GM15510 (cell line): Measurements from ENCODE around the gene CRY2.

Experiments used
- POLR2A ChIP-seq: IDR thresholded peaks from 3 replicates; pipeline ENCODE4 v1.6.1; 2011; ENCODE audit warnings: borderline replicate concordance; ENCODE audit not compliant: insufficient read length; ENCODE audit errors: extremely low read depth

The CRY2 gene

DNA sequence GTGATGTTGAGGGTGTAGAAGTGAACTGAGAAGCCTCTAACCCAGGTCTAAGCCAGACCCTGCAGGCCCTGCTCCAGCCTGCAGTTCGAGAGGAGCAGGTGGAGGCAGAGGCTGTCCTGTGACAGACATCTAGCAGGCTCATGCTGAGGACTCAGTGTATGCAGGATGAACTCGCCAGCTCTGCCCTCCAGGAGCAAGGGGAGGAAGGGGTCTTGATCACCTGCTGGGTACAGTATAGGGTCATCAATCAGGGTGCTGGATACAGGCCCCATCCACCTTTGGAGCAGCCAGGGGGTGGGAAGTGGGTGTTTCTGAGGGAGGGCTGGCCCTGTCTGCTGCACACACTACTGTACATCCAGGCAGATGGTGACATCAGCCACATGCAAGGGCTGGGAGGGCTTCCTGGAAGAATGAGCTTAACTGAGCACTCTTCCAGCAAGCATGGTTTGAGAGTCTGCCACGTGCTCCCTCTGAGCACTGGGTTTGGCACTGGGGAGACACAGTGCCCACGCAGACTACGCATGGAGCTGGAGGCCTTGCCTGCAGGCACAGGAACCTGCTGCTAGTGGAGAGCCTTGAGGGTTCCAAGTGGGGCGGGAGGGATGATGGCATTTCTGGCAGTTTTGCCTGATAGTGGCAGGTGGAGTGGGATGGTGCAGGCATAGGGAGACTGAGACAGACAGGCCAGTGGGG, 47.4 kb downstream of the CRY2 start:
- no peak for TF ChIP-seq POLR2A

DNA sequence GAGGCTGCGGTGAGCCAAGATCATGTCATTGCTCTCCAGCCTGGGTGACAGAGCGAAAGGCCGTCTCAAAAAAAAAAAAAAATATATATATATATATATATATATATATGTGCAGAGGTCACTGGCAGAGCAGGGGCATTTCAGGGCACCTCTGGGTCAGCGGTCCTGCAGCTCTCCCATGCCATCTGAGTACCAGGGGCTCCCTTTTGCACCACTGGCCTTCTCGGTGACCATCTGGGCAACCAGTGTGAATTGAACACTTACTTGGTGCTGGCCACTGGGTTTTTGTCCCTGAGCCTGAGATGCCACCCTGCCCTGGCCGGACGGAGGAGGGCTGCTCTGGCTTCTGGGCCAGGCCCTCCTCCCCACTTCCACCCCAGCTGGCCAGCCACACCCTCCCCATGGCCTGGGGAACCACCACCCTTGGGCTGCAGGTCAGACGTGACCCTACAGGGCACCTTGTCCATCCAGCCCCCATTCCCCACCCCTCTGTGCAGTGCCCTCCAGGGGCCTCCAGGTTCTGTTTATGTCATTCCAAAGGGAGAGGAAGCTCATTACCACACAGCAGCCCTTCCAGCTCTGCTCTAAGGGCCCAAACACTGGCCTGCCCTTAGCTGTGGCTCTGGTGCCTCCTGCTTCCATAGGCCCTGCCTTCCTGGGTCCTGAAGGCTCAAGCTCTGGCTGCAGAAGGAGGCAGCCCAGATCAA, 48.4 kb downstream of the CRY2 start:
- TF ChIP-seq POLR2A = no peak

DNA sequence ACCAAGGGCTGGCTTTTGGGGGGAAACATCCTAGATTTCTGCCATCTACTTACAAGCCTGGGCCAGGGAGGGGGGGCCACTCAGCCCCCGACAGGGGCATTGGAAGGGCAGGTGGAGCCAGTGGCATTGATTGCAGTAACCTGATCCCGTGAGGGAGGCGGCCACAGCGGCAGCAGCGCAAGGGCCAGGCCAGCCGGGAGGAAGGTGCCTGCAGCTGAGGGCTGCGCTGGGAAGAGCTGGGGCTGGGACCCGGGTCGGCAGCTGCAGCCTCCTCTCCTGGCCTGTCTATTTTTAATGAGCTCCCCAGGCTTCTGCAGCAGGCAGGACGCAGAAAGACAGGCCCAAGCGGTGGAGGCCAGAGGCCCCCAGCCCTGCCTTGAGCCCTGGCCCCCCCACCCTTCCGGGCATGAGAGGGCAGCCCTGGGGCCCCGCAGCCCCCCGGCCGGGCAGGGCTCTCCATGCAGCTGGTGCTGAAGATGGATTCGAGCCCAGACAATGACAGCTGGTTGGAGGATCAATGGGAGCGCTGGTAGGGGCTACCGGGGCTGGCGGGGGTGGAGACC, 49.2 kb downstream of the CRY2 start:
- no peak for TF ChIP-seq POLR2A

DNA sequence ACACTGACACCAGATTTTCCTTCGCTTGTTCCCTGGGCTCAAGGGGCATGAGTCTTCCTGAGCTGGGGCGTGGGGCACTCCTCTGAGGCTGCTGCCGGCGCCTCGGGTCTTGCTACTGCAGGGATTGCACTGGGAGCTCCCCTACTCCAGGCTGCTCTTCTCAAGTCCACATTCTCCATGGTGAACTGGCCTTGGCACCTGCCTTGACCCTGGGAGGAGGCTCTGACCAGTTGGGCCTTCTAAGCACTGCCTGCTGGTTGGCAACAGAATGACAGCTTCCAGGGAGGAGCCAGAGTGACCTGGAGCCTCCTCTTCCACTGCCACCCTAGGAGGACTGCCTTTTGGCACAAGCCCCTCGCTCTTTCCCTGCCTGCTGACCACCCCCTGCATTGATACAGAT, 50.3 kb downstream of the CRY2 start:
- no peak for TF ChIP-seq POLR2A

DNA sequence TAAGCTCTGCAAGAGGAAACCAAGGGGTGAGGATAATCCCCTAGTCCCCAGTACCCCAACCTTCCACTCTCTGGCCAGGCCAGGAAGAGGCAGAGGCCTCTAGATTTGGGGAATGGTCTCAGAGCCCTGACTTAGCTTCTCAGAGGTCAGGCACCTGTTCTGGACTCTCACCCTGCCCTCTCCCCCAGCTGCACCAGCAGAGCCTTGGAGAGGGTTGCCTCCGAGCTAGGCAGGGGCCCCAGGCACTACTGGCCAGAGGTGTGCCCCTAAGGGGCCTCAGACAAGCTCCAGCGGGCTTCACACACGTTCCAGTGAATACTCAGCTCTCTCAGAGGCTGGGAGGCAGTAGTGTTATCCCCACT, 51.8 kb downstream of the CRY2 start:
- no peak for TF ChIP-seq POLR2A

DNA sequence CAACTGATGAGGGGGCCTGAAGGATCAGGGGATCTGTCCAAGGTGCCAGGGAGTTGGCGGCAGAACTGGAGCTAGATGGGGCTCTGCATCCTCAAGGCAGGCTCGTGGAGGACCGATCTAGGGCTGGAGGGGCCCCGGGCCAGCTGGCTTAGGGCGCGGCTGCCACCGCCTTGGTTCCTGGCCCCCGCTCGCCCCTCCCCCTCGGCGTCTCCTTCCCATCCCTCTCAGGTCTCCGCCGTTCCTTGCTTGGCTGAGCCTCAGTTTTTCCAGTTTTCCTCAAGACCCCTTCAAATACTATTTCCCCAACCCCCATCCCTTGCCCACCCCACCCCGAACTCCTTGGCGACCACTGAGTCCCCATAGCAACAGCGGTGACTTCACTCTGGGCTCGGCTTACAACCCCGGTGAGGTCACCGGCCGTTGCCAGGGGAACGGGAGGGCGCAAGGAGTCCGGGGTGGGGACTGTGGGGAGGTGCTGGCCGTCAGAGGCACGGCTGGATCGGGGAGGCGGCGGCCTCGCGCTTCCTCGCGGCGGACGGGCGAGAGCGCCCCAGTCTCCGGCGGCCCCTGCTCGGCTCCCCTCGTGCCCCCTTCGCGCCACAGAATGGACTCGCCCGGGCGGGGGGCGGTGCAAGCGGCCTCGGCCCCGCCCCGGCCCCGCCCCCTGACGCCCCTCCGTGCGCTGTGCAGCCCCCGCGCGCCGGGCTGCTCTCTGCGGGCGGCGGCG, 52.3 kb downstream of the CRY2 start:
- TF ChIP-seq POLR2A = no peak

DNA sequence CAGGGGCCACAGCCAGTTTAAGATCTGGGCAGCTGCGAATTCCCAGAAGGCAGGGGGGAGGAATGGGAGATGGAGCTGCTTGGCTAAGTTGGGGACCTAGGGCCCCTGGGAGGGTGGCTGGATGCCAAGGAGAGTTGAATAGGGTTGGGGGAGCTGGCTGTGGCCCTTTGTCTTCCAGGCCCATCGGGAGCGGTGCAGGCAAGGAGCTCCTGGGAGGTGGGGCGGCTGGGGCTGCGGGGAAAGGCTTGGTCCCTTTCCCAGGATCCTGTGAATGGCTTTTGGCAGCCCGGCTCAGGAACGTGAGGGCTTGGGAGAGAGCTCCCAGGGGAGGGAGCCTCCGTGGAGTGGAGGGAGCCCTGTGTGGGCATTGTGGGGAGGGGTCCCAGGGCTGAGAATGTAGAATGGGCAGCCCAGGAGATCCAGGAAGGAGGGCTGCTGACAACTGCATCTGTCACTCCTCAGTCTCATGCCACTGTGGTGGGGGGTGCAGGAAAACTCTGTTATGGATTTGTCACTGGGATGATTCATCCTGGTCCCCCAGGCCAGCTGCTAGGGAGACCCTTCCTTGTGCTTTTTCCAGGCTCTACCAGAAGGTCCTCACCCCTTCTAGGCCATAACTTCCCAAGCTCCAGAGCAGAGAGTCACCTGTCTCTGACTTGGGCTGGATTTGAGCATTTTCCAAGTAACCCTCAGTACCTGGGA, 53.8 kb downstream of the CRY2 start:
- TF ChIP-seq POLR2A = no peak

DNA sequence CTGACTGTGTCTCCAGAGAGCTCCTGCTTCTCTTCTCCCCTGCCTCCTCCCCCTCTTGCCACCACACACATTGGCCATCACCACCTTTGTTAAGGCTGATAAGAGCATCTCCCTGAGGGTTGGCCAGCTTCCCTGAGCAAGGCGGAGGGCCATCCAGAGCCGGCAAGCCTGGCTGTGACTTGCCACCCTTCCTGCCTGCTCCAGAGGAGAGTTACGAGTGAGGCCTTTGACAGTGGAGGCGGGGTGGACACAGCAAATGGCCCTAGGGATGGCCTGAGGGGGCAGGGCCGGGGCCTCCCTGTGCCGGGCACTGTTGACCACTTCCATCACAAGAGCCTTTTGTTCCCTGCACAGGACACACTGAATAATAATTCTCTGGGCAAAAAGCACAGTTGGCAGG, 54.4 kb downstream of the CRY2 start:
- no peak for TF ChIP-seq POLR2A

DNA sequence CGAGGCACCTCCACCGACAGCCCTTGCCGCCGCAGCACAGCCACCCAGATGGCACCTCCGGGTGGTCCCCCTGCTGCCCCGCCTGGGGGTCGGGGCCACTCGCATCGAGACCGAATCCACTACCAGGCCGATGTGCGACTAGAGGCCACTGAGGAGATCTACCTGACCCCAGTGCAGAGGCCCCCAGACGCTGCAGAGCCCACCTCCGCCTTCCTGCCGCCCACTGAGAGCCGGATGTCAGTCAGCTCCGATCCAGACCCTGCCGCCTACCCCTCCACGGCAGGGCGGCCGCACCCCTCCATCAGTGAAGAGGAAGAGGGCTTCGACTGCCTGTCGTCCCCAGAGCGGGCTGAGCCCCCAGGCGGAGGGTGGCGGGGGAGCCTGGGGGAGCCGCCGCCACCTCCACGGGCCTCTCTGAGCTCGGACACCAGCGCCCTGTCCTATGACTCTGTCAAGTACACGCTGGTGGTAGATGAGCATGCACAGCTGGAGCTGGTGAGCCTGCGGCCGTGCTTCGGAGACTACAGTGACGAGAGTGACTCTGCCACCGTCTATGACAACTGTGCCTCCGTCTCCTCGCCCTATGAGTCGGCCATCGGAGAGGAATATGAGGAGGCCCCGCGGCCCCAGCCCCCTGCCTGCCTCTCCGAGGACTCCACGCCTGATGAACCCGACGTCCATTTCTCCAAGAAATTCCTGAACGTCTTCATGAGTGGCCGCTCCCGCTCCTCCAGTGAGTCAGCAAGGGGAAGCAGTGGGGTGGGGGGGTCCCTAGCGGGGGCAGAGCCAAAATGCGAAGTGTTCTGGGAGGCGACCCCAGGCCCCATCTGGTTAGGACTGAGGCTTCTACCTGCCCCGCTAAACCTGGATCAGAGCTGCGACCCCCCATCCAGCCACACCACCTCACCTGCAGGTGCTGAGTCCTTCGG, 55.4 kb downstream of the CRY2 start:
- TF ChIP-seq POLR2A = no peak

DNA sequence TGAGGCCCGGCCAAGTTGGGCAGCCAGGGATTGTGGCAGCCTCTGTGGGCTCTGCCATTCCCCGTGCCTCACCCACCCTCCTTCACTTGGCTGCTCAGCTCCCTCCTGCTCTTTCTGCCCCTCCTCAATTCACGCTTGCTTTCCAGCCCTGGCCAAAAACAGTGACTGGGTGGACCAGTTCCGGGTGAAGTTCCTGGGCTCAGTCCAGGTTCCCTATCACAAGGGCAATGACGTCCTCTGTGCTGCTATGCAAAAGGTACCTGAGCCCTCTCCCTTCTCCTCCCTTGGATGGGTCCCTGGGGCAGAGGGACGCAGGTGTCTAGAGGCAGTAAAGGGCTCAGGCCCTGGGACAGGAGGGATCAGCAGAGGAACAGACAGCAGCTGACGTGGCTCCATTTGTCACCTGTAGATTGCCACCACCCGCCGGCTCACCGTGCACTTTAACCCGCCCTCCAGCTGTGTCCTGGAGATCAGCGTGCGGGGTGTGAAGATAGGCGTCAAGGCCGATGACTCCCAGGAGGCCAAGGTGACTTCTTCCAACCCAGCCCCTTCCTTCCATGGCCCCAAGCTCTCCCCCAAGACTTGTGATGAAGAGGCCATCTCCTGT, 57.1 kb downstream of the CRY2 start:
- TF ChIP-seq POLR2A = no peak

DNA sequence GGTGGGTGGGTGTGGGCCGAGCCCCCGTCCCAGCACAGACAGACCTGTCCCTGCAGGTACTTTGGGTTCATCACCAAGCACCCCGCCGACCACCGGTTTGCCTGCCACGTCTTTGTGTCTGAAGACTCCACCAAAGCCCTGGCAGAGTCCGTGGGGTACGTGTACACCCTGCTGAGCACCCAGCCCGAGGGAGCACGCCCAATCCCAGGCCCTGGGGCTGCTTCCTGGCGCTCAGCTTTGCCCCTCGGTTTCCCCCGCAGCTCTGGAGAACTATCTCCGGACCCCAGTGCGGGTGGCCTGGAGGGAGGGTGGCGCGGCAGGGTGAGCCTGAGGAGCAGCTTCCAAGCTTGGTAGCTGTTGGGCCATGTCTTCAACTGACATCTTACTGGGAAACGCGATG, 57.8 kb downstream of the CRY2 start:
- TF ChIP-seq POLR2A = no peak

DNA sequence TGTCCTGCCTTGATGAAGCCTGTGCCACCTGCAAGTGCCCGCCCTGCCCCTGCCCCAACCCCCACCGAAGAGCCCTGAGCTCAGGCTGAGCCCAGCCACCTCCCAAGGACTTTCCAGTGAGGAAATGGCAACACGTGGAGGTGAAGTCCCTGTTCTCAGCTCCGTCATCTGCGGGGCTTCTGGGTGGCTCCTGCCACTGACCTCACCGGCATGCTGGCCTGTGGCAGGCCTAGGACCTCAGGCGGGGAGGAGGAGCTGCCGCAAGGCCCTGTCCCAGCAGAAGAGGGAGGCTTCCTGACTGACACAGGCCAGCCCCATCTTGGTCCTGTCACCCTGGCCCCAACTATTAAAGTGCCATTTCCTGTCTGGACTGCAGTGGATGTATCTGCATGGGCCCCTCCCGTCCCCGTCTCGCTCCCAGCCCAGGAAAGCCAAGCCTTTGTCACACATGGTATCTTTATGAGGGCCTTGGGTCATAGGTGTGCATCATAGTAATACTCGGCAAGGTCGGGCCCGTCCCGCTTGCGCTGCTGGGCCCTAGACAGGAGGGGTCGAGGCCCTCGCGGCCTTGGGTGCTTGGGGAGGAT, 58.9 kb downstream of the CRY2 start:
- no peak for TF ChIP-seq POLR2A

DNA sequence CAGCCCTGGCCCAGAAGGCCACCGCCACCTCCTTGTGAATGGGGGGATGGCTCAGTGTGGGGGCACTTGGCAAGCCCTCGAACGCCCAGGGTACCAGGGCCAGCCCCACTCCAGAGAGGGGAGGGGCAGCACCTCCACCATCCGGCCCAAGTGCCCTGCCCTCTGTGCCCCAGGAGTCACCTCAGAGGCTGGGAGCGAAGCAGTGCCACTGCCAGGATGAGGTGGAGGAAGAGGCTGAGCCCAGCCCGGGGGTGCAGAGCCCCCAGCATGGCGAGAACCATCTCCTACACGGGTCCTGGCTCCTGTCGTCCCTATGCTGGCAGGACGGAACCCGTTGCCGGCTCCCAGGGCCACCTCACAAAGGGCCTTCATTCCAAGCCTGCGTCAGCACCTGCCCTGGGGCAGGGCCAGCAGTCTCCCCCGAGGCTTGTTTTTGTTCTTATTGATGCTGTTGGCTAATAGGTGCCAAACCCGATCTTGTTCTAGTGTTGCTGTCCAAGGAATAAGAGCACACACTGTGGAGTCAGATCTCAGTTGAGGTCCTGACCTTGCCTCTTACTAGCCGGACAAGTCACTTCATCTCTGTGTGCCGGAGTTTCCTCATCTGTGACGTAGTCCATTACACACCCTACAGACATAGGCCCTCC, 59.8 kb downstream of the CRY2 start, which contains the start of gene FREY1:
Gene FREY1 (minus strand): TSS at position 307 of the 647 bp plus-strand sequence. CDS start 26 bp downstream, at position 281.
- no peak for TF ChIP-seq POLR2A
